ENCODE results near the gene DENND1A. TPM values are rescaled to one million over a fixed set of nuclear protein-coding genes. Genes with fewer than 3 reads are reported as not detected.

DENND1A gene
- total RNA-seq, 1 donor from 2014 or later, result 12.7 TPM

DNA sequence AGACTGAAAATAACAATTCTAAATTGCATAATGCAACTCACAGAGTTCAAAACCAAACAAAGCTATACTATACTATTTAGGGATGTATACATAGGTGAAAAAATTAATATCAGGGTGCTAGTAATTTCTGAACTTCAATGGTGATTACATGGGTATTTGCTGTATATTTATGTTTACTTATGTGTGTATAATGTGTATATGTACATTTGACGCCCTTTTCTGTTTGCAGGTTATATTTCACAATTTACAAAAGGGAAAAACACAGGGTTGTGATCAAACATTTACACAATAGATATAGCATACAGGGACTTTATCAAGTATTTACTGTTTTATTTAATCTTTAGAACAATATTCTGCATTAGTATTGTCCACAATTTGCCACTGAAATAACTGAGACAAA lies 184.0 kb downstream of the DENND1A start:
- no peaks in the 10 kb centered on the region for H3K79me2 ChIP-seq (ENCODE audit: insufficient read depth, low read length)
- no peak for DNase-seq (ENCODE audit: low read depth)
- TF ChIP-seq CTCF (IDR thresholded peaks at IDR 0.05; ENCODE audit: insufficient read depth, low read depth, low read length) (no peak), EZH2 (IDR thresholded peaks at IDR 0.05; ENCODE audit: insufficient read depth, low read length) (no peak)
- Mint-ChIP-seq H3K27me3 (ENCODE audit: low read depth, unreplicated experiment) (no peaks in the 10 kb centered on the region), H3K9me3 (ENCODE audit: unreplicated experiment) (no peaks in the 10 kb centered on the region), H3K27ac (ENCODE audit: unreplicated experiment) (no peak overlapping the region), H3K4me1 (ENCODE audit: low read depth, unreplicated experiment) (peaks cover 7% of the 10 kb centered on the region), H3K36me3 (ENCODE audit: low read depth, unreplicated experiment) (peaks cover 2% of the 10 kb centered on the region), H3K4me3 (ENCODE audit: unreplicated experiment) (no peak overlapping the region)
- H3K36me3 ChIP-seq (ENCODE audit: insufficient read depth, low read length), result no peaks in the 10 kb centered on the region
- H3K4me2 ChIP-seq (ENCODE audit: low read length), result no peak overlapping the region
- FAIRE-seq, result no peak
- H3K4me3 ChIP-seq (ENCODE audit: insufficient read depth, low read depth, low read length), result no peak overlapping the region
- H3K27ac ChIP-seq (ENCODE audit: low read depth, low read length), result no peak overlapping the region
- no peaks in the 10 kb centered on the region for H3K27me3 ChIP-seq (ENCODE audit: insufficient read depth, low read length)
- H2AFZ ChIP-seq (ENCODE audit: low read depth, low read length), result no peak overlapping the region
- no peaks in the 10 kb centered on the region for H3K9me3 ChIP-seq (ENCODE audit: insufficient read depth, low read depth, low read length)
- no peak overlapping the region for H3K9ac ChIP-seq (ENCODE audit: low read length)
- peaks cover 4% of the 10 kb centered on the region for H3K4me1 ChIP-seq (ENCODE audit: insufficient read depth, low read length)
- peaks cover 6% of the 10 kb centered on the region for H4K20me1 ChIP-seq (ENCODE audit: insufficient read depth, low read length)

DNA sequence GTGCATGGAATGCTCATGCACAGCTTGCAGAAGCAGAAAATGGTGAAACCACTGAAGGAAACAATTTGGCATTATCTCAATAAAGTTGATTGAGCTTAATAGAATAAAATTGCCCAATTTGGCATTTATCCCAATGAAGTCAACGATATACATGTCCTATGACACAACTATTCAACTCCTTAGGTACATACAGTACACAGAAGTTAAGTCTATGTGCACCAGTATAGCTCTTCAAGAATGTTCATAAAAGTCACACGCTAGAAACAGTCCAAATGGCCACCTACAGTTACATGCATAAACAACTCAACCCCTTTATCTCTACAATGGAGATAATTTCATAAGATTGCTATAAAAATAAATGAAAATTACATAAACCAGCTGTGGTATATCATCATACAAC lies 184.5 kb downstream of the DENND1A start:
- Mint-ChIP-seq H3K9me3 (ENCODE audit: unreplicated experiment) (no peaks in the 10 kb centered on the region), H3K4me1 (ENCODE audit: low read depth, unreplicated experiment) (peaks cover 7% of the 10 kb centered on the region), H3K27ac (ENCODE audit: unreplicated experiment) (no peak overlapping the region), H3K4me3 (ENCODE audit: unreplicated experiment) (no peak overlapping the region), H3K36me3 (ENCODE audit: low read depth, unreplicated experiment) (peaks cover 2% of the 10 kb centered on the region), H3K27me3 (ENCODE audit: low read depth, unreplicated experiment) (no peaks in the 10 kb centered on the region)
- H4K20me1 ChIP-seq (ENCODE audit: insufficient read depth, low read length), result peaks cover 6% of the 10 kb centered on the region
- H3K4me2 ChIP-seq (ENCODE audit: low read length), result no peak overlapping the region
- H3K36me3 ChIP-seq (ENCODE audit: insufficient read depth, low read length), result no peaks in the 10 kb centered on the region
- no peak overlapping the region for H2AFZ ChIP-seq (ENCODE audit: low read depth, low read length)
- H3K79me2 ChIP-seq (ENCODE audit: insufficient read depth, low read length), result no peaks in the 10 kb centered on the region
- no peak for DNase-seq (ENCODE audit: low read depth)
- no peak overlapping the region for H3K9ac ChIP-seq (ENCODE audit: low read length)
- no peak overlapping the region for H3K4me3 ChIP-seq (ENCODE audit: insufficient read depth, low read depth, low read length)
- TF ChIP-seq CTCF (IDR thresholded peaks at IDR 0.05; ENCODE audit: insufficient read depth, low read depth, low read length), result no peak
- no peak for TF ChIP-seq EZH2 (IDR thresholded peaks at IDR 0.05; ENCODE audit: insufficient read depth, low read length)
- no peak for FAIRE-seq
- H3K27ac ChIP-seq (ENCODE audit: low read depth, low read length), result no peak overlapping the region
- no peaks in the 10 kb centered on the region for H3K27me3 ChIP-seq (ENCODE audit: insufficient read depth, low read length)
- H3K9me3 ChIP-seq (ENCODE audit: insufficient read depth, low read depth, low read length), result no peaks in the 10 kb centered on the region
- H3K4me1 ChIP-seq (ENCODE audit: insufficient read depth, low read length), result peaks cover 4% of the 10 kb centered on the region

- DNase-seq (ENCODE audit: low read depth), result no peak
- H3K4me3 Mint-ChIP-seq (ENCODE audit: unreplicated experiment), result no peak overlapping the region
- no peaks in the 10 kb centered on the region for H3K36me3 ChIP-seq (ENCODE audit: insufficient read depth, low read length)
- no peak overlapping the region for H3K27ac ChIP-seq (ENCODE audit: low read depth, low read length)
- peaks cover 4% of the 10 kb centered on the region for H3K4me1 ChIP-seq (ENCODE audit: insufficient read depth, low read length)
- no peaks in the 10 kb centered on the region for H3K27me3 Mint-ChIP-seq (ENCODE audit: low read depth, unreplicated experiment)
- H2AFZ ChIP-seq (ENCODE audit: low read depth, low read length), result no peak overlapping the region
- H3K9ac ChIP-seq (ENCODE audit: low read length), result no peak overlapping the region
- H3K4me3 ChIP-seq (ENCODE audit: insufficient read depth, low read depth, low read length), result no peak overlapping the region
- H3K27me3 ChIP-seq (ENCODE audit: insufficient read depth, low read length), result no peaks in the 10 kb centered on the region
- H3K36me3 Mint-ChIP-seq (ENCODE audit: low read depth, unreplicated experiment), result peaks cover 2% of the 10 kb centered on the region
- peaks cover 3% of the 10 kb centered on the region for H3K4me1 Mint-ChIP-seq (ENCODE audit: low read depth, unreplicated experiment)
- no peak overlapping the region for H3K27ac Mint-ChIP-seq (ENCODE audit: unreplicated experiment)
- H3K9me3 Mint-ChIP-seq (ENCODE audit: unreplicated experiment), result no peaks in the 10 kb centered on the region
- no peak overlapping the region for H3K4me2 ChIP-seq (ENCODE audit: low read length)
- H3K79me2 ChIP-seq (ENCODE audit: insufficient read depth, low read length), result no peaks in the 10 kb centered on the region
- H3K9me3 ChIP-seq (ENCODE audit: insufficient read depth, low read depth, low read length), result no peaks in the 10 kb centered on the region
- no peak for FAIRE-seq
- TF ChIP-seq EZH2 (IDR thresholded peaks at IDR 0.05; ENCODE audit: insufficient read depth, low read length) (no peak), CTCF (IDR thresholded peaks at IDR 0.05; ENCODE audit: insufficient read depth, low read depth, low read length) (no peak)
- no peaks in the 10 kb centered on the region for H4K20me1 ChIP-seq (ENCODE audit: insufficient read depth, low read length)
Measured at GRCh38 chr9:123743737-123744136, 186.2 kb downstream of the DENND1A start.

All from astrocyte (in vitro differentiated cells and primary cell).